HG03460 (cell line): Measurements from ENCODE around the gene BACH1.

Experiments
- ATAC-seq: cut with Tn5 transposase; IDR thresholded peaks from one replicate; pipeline ENCODE4 v1.9.1; 2021; ENCODE audit not compliant: unreplicated experiment

Gene BACH1

GRCh38 chr21:29290240-29290639 lies 8.5 kb upstream of the BACH1 start:
- no peak for ATAC-seq

- ATAC-seq, result peak; percentile 94
Measured at GRCh38 chr21:29293495-29293894, 5.2 kb upstream of the BACH1 start.

DNA sequence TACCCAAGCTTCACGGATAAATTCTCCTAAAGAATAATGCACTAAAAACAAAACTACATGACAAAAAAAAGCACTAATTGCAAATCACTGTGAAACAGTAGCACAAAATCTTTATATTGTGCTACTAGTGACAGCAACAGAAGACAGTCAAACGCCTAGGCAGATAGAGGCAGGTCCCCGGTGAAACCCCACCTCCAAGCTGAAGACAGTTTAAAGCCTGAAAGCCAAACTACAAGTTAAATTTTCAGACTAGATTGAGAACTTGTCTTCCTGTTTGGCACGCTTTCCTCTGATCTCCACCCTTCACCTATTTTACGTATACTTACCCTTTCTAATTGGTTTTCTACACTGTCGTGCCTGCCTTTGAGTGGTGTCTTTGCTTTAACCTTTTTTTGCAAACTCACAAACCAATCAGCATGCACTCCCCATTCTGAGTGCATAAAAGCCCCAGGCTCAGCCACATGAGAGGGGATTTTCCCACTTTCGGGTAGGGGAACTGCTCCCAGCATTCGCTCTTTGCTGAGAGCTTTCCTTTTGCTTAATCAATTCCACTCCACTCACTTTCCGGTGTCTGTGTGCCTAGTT lies 3.6 kb upstream of the BACH1 start:
- ATAC-seq, result no peak

- no peak for ATAC-seq
Measured at GRCh38 chr21:29296446-29296845, 2.3 kb upstream of the BACH1 start.

GRCh38 chr21:29297483-29298347 lies 1.0 kb upstream of the BACH1 start:
- ATAC-seq, result no peak

DNA sequence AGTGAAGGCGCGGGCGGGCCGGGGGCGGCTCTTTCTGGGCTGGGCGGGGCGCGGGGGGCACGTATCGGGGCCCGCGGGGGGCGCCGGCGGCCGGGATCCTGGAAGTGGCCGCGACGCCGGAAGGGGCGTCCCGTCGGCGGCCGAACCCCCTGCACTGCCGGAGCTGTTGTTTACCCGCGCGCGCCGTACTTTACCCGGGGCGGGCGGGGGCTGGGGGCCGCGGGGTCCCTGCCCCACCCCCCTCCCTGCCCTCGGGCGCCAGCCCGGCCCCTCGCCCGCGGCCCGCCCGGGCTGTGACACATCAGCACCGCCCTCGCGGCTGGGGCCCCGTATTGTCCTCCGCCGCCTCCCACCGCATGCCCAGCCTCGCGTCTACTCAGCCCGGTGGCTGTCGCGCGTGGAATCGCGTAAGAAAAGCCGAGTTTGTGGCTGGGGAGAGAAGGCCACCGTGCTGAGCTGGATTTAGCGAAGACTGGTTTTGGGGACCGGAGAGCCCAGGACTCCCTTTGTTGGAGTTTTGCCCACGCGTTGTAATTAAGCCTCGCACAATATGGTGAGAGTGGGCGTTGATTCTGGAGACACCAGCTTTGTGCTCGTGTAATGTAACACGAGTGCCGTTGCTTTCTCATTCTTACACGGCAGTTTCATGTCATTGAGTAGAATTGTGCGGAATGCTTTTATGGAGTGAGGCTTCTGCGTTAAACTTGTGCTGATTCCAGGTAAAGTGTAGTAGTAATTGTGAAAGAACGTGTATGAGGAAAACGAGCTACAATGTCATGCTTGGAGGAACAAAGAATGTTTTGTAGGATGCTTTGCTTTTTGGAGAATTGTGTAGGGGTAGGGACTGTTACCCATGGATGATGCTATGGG lies 559 bp downstream of the BACH1 start:
- ATAC-seq, result peak; percentile 15

- ATAC-seq, result peak; percentile 50
Measured at GRCh38 chr21:29299916-29300806, 1.4 kb downstream of the BACH1 start.

DNA sequence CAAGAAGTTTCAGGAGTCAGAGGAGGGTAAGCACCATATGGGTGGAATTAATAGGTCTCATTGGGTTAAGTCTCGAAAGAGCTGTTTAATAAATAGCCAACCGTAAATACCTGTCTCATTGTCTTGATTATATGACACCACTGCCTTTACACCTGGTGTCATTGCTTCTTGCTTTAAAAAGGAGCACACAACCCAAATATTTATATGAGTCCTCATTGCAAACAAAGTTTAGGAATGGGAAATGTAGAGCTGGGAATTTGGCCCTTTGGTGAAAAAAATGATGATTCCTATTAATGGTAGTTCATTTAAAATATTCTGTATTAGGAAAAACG lies 2.1 kb downstream of the BACH1 start:
- ATAC-seq, result peak; percentile 78

GRCh38 chr21:29301691-29302090 lies 3.0 kb downstream of the BACH1 start:
- no peak for ATAC-seq

- no peak for ATAC-seq
Measured at GRCh38 chr21:29302359-29302875, 3.7 kb downstream of the BACH1 start.

- ATAC-seq, result no peak
Measured at GRCh38 chr21:29303288-29303687, 4.6 kb downstream of the BACH1 start.

- ATAC-seq, result no peak
Measured at GRCh38 chr21:29304597-29304996, 5.9 kb downstream of the BACH1 start.

DNA sequence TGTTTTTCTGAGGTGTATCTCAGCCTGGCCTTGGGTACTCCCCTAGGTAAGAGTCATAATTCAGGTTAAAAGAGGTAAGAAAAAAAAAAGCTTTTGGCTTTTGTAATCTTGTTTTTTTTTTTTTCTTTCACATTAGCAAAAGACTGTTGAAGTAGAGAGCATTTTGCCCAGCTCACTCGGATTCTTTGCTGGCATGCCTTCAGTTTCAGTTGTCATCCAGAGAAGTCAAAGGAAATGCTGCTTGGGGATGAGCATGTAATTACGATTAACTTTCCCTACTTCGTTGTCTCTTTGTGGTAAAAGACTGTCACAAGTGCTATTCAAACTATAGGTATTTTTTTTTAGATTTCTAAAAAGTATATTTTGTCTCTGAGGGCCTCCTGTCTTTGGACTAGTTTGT lies 6.3 kb downstream of the BACH1 start:
- ATAC-seq, result no peak

DNA sequence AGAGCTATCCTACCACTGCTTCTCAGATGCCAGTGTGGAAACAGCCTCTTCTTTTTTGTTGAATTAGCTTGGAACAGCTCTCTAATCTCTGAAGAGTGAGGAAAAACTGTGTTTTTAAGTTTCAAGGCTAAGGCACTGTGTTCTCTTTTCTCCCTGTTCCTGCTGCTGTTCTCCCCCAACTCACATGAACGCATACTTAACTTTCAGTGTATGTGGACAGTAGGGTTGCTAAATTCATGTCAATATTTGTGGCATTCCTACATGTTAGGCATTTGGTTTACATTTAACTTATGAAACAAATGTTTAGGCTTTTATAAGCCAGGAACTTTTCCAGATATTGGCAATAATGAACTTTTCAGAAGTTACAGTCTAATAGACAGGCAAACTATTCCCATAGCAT lies 6.8 kb downstream of the BACH1 start:
- no peak for ATAC-seq

GRCh38 chr21:29306920-29307319 lies 8.2 kb downstream of the BACH1 start:
- ATAC-seq, result no peak

- ATAC-seq, result no peak
Measured at GRCh38 chr21:29307718-29308455, 9.2 kb downstream of the BACH1 start.

DNA sequence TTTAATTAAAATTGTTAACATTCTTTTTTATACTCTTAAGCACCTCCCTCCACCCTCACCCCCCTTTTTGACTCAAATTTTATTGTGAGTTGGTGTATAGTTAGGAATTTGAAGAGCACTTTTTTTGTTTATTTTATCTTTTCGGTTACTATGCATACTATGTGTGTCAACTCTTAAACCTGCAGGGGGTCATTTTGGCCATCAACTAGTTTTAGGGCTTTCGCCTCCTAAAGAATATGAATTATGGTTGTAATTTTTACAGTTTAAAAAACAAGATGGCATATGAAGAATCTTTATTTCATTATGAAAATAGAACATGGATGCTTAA lies 9.7 kb downstream of the BACH1 start:
- ATAC-seq, result no peak

DNA sequence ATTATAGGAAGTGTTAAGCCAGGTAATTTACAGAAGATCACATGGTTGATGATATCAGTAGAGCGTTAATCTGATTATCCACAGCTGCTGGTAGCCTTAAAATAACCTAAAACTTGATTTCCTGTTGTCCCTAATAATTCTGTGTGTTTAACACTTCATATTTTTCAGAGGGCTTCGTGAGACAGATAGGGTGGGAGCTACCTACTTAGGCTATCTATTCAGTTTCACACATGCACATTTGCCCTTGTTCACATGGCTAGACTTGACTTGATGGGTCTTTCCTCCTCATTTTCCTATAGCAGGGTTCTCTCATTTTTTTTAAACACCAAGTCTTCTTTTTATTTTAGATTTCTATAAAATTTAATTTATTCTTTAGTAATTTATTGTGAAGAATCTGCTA lies 11.0 kb downstream of the BACH1 start:
- no peak for ATAC-seq

- no peak for ATAC-seq
Measured at GRCh38 chr21:29311802-29312201, 13.1 kb downstream of the BACH1 start.

- no peak for ATAC-seq
Measured at GRCh38 chr21:29312981-29313380, 14.3 kb downstream of the BACH1 start.
